CD4-positive, CD25-positive, alpha-beta regulatory T cell (primary cell): ENCODE results near the gene TMEM168. TPM values are rescaled to one million over a fixed set of nuclear protein-coding genes. Genes with fewer than 3 reads are reported as not detected.

Source experiments
- ATAC-seq, 2 donors: fragments of 150-1000 bp; cut with Tn5 transposase; one replicate each; pipeline ENCODE4 v1.10.0; 2021; ENCODE audit warnings: low read depth in 2 of 2, moderate number of reproducible peaks in 2 of 2, moderate library complexity in 1 of 2
- DNase-seq, 3 donors: peaks; one replicate each; pipeline versions ENCODE4 v3.0.0 to v3.0.0-alpha.2; 2012 to 2022; ENCODE audit warnings: mixed read lengths in 1 of 3
- H3K27ac ChIP-seq: one replicate; pipeline ENCODE4 v1.7.0; 2013; ENCODE audit warnings: mild to moderate bottlenecking, low read length; ENCODE audit not compliant: insufficient read depth, poor library complexity, severe bottlenecking
- H3K27me3 ChIP-seq: one replicate; pipeline ENCODE4 v1.7.0; 2013; ENCODE audit warnings: low read length; ENCODE audit not compliant: control insufficient read depth, insufficient read depth
- H3K36me3 ChIP-seq: one replicate; pipeline ENCODE4 v1.7.0; 2013; ENCODE audit warnings: mild to moderate bottlenecking, low read length, moderate library complexity; ENCODE audit not compliant: control insufficient read depth, insufficient read depth
- H3K4me1 ChIP-seq: 2 replicates; pipeline ENCODE4 v1.7.0; 2013; ENCODE audit warnings: mild to moderate bottlenecking, low read length; ENCODE audit not compliant: insufficient read depth, control insufficient read depth, poor library complexity, severe bottlenecking
- H3K4me3 ChIP-seq: one replicate; pipeline ENCODE4 v1.7.0; 2013; ENCODE audit warnings: low read depth, mild to moderate bottlenecking, low read length, moderate library complexity
- H3K9me3 ChIP-seq, 2 experiments: 1 replicate in 1 of 2; 2 replicates in 1 of 2; pipeline ENCODE4 v1.7.0; 2013; ENCODE audit warnings: low read length in 2 of 2, mild to moderate bottlenecking in 1 of 2, moderate library complexity in 1 of 2; ENCODE audit not compliant: control insufficient read depth in 2 of 2
- H3K27ac Mint-ChIP-seq, 3 donors: one replicate each; pipeline ENCODE4 v1.8.0; 2020 to 2022; ENCODE audit warnings: mild to moderate bottlenecking in 3 of 3, mixed read lengths in 3 of 3, moderate library complexity in 2 of 3
- H3K27me3 Mint-ChIP-seq: one replicate; pipeline ENCODE4 v1.8.0; 2022; ENCODE audit warnings: mild to moderate bottlenecking, mixed read lengths
- H3K36me3 Mint-ChIP-seq: one replicate; pipeline ENCODE4 v1.8.0; 2020; ENCODE audit warnings: mixed read lengths
- H3K4me1 Mint-ChIP-seq, 4 donors: one replicate each; pipeline ENCODE4 v1.8.0; 2020 to 2022; ENCODE audit warnings: mixed read lengths in 4 of 4, mild to moderate bottlenecking in 1 of 4
- H3K4me3 Mint-ChIP-seq, 4 donors: one replicate each; pipeline ENCODE4 v1.8.0; 2020 to 2022; ENCODE audit warnings: mild to moderate bottlenecking in 4 of 4, mixed read lengths in 4 of 4, moderate library complexity in 3 of 4
- H3K9me3 Mint-ChIP-seq, 7 donors: one replicate each; pipeline ENCODE4 v1.8.0; 2020 to 2022; ENCODE audit warnings: mixed read lengths in 7 of 7, mild to moderate bottlenecking in 3 of 7, moderate library complexity in 2 of 7
- polyA plus RNA-seq, 4 donors: library from polyadenylated mRNA; unstranded; fragments of 300-500 nt; fragmentation: Illumina TruSeq; gene quantifications; one replicate each; pipeline ENCODE4 v1.2.3, GENCODE V29; 2021
- total RNA-seq: library from RNA; stranded (reverse); gene quantifications from one replicate; pipeline ENCODE4 v1.2.3, GENCODE V29; 2022

Gene TMEM168
- total and polyA plus RNA-seq, 5 donors from 2014 or later = 4.0 to 13.1 (median 8.0) TPM

DNA sequence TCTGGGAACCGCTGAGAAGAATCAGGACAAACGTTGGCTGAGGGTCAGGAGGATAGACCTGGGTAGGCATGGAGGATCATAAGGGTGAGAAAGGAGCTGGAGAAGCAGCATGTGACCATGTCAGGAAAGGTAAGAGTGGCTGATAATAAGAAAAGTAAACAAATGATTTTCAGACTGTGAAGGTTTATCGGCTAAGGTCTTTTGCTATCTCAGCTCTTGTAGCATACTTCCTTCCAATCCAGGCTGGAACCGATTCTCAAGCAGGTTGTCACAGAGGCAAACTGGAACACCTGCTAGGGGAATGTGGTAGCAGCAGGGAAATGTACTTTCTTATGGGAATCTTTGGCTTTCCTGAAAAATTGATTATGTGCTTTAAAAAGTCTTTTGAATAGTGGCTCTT lies 74.7 kb downstream of the TMEM168 start:
- H3K27ac Mint-ChIP-seq = no peak overlapping the region
- H3K4me3 Mint-ChIP-seq = no peak overlapping the region
- no peak for DNase-seq
- no peaks in the 10 kb centered on the region for H3K9me3 ChIP-seq
- H3K36me3 ChIP-seq = no peaks in the 10 kb centered on the region
- H3K4me1 ChIP-seq = no peaks in the 10 kb centered on the region
- H3K4me3 ChIP-seq = no peak overlapping the region
- no peaks in the 10 kb centered on the region for H3K4me1 Mint-ChIP-seq
- H3K9me3 Mint-ChIP-seq = peaks cover 0 to 6% (median 3%) of the 10 kb centered on the region in 7 donors
- no peak overlapping the region for H3K27ac ChIP-seq
- ATAC-seq = no peak
- H3K27me3 ChIP-seq = no peaks in the 10 kb centered on the region
- no peaks in the 10 kb centered on the region for H3K36me3 Mint-ChIP-seq
- H3K27me3 Mint-ChIP-seq = no peaks in the 10 kb centered on the region

DNA sequence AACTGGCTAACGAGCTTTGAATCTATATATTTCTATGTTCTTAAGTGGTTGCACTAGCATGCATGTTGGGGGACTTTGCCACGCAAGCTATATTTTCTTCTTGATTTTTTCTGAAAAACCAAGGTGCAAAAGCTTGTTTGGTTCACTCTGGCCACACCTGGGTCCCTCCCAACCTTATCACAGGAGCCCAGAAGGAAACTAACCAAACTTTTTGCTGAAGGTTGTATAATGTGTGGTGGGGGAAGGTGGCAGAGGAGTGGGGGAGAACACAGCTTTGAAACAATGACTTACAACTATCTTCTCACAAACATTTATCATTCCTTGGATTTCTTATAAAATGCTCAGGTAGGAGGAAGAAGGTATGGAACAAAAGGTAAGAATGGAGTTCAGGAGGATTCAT lies 75.3 kb downstream of the TMEM168 start:
- no peak for DNase-seq

More for the DNA sequence above, 75.3 kb downstream of the TMEM168 start:
- no peak for ATAC-seq
- Histone ChIP-seq H3K27me3 (no peaks in the 10 kb centered on the region), H3K4me1 (no peaks in the 10 kb centered on the region), H3K9me3 (no peaks in the 10 kb centered on the region), H3K36me3 (no peaks in the 10 kb centered on the region), H3K27ac (no peak overlapping the region), H3K4me3 (no peak overlapping the region)
- Mint-ChIP-seq H3K36me3 (no peaks in the 10 kb centered on the region), H3K9me3 (peaks cover 0 to 6% (median 3%) of the 10 kb centered on the region in 7 donors), H3K4me3 (no peak overlapping the region), H3K27me3 (no peaks in the 10 kb centered on the region), H3K4me1 (no peaks in the 10 kb centered on the region), H3K27ac (no peak overlapping the region)
